Putamen (tissue), 1 donor: Measurements from ENCODE around the gene DGKH.
"Not testable (repeated sequence)": the region's sequence is repeated elsewhere in the genome, so short reads cannot be mapped to it uniquely, and the experiment has no call there.

Experiments used
- DNase-seq: peaks from one replicate; pipeline ENCODE4 v3.0.0-alpha.2; 2016; ENCODE audit warnings: low spot score

The DGKH gene

GRCh38 chr13:42116225-42116624, 67.8 kb downstream of the DGKH start:
- no peak for DNase-seq

- no peak for DNase-seq
Measured at GRCh38 chr13:42119041-42119440, 70.6 kb downstream of the DGKH start.

- DNase-seq, result no peak
Measured at GRCh38 chr13:42119875-42120274, 71.4 kb downstream of the DGKH start.

GRCh38 chr13:42123600-42123999, 75.2 kb downstream of the DGKH start:
- no peak for DNase-seq

GRCh38 chr13:42125046-42125445, 76.6 kb downstream of the DGKH start:
- DNase-seq, result no peak

- DNase-seq, result no peak
Measured at GRCh38 chr13:42127047-42127446, 78.6 kb downstream of the DGKH start.

- DNase-seq, result no peak
Measured at GRCh38 chr13:42129033-42129432, 80.6 kb downstream of the DGKH start.

GRCh38 chr13:42136518-42136917, 88.1 kb downstream of the DGKH start:
- peak; percentile 12 for DNase-seq

GRCh38 chr13:42137856-42138537, 89.5 kb downstream of the DGKH start:
- peak; percentile 45 for DNase-seq

- DNase-seq, result no peak
Measured at GRCh38 chr13:42140494-42140893, 92.0 kb downstream of the DGKH start.

GRCh38 chr13:42141052-42141451, 92.6 kb downstream of the DGKH start:
- not testable (repeated sequence) for DNase-seq

- DNase-seq, result no peak
Measured at GRCh38 chr13:42146359-42146758, 97.9 kb downstream of the DGKH start.

GRCh38 chr13:42148538-42148937, 100.1 kb downstream of the DGKH start:
- DNase-seq, result no peak

GRCh38 chr13:42149136-42149535, 100.7 kb downstream of the DGKH start:
- no peak for DNase-seq

- DNase-seq, result no peak
Measured at GRCh38 chr13:42151781-42152180, 103.3 kb downstream of the DGKH start.

GRCh38 chr13:42152495-42152894, 104.0 kb downstream of the DGKH start:
- DNase-seq, result no peak

- DNase-seq, result no peak
Measured at GRCh38 chr13:42153199-42154113, 105.0 kb downstream of the DGKH start.

GRCh38 chr13:42155251-42155650, 106.8 kb downstream of the DGKH start:
- DNase-seq, result no peak

- DNase-seq, result not testable (repeated sequence)
Measured at GRCh38 chr13:42163338-42163737, 114.9 kb downstream of the DGKH start.

- not testable (repeated sequence) for DNase-seq
Measured at GRCh38 chr13:42163910-42164309, 115.5 kb downstream of the DGKH start.

- DNase-seq, result no peak
Measured at GRCh38 chr13:42164557-42165125, 116.2 kb downstream of the DGKH start.

- DNase-seq, result no peak
Measured at GRCh38 chr13:42168496-42168895, 120.0 kb downstream of the DGKH start.

- no peak for DNase-seq
Measured at GRCh38 chr13:42170029-42170428, 121.6 kb downstream of the DGKH start.
